Measurements from ENCODE around the gene ADAMTS14.
"Not testable (repeated sequence)": the region's sequence is repeated elsewhere in the genome, so short reads cannot be mapped to it uniquely, and the experiment has no call there.

The ADAMTS14 gene

GRCh38 chr10:70672165-70673042 is at the start of gene ADAMTS14:
TSS of gene ADAMTS14 (plus strand) at chr10:70672506. CDS start at chr10:70672803, 297 bp downstream.
- no peak for FAIRE-seq

GRCh38 chr10:70622541-70622940 is 49.8 kb upstream of the ADAMTS14 start:
- no peak for FAIRE-seq

- FAIRE-seq = no peak
Observed at GRCh38 chr10:70622981-70623844, 49.1 kb upstream of the ADAMTS14 start.

GRCh38 chr10:70626056-70626455 is 46.2 kb upstream of the ADAMTS14 start:
- FAIRE-seq = no peak

- FAIRE-seq = no peak
Observed at GRCh38 chr10:70629338-70629737, 43.0 kb upstream of the ADAMTS14 start.

- FAIRE-seq = not testable (repeated sequence)
Observed at GRCh38 chr10:70631735-70632134, 40.6 kb upstream of the ADAMTS14 start.

- FAIRE-seq = no peak
Observed at GRCh38 chr10:70634011-70634410, 38.3 kb upstream of the ADAMTS14 start.

GRCh38 chr10:70634515-70634914 is 37.8 kb upstream of the ADAMTS14 start:
- not testable (repeated sequence) for FAIRE-seq

- not testable (repeated sequence) for FAIRE-seq
Observed at GRCh38 chr10:70639640-70640383, 32.5 kb upstream of the ADAMTS14 start.

GRCh38 chr10:70643272-70643671 is 29.0 kb upstream of the ADAMTS14 start:
- not testable (repeated sequence) for FAIRE-seq

GRCh38 chr10:70644959-70645358 is 27.3 kb upstream of the ADAMTS14 start:
- not testable (repeated sequence) for FAIRE-seq

GRCh38 chr10:70647086-70647485 is 25.2 kb upstream of the ADAMTS14 start:
- no peak for FAIRE-seq

GRCh38 chr10:70648427-70648826 is 23.9 kb upstream of the ADAMTS14 start:
- no peak for FAIRE-seq

- FAIRE-seq = no peak
Observed at GRCh38 chr10:70649526-70649925, 22.8 kb upstream of the ADAMTS14 start.

GRCh38 chr10:70650104-70650503 is 22.2 kb upstream of the ADAMTS14 start:
- FAIRE-seq = no peak

GRCh38 chr10:70650718-70651117 is 21.6 kb upstream of the ADAMTS14 start:
- FAIRE-seq = no peak

GRCh38 chr10:70651661-70652060 is 20.6 kb upstream of the ADAMTS14 start:
- FAIRE-seq = no peak

- no peak for FAIRE-seq
Observed at GRCh38 chr10:70652761-70653657, 19.3 kb upstream of the ADAMTS14 start.

GRCh38 chr10:70655316-70655715 is 17.0 kb upstream of the ADAMTS14 start:
- FAIRE-seq = no peak

- FAIRE-seq = no peak
Observed at GRCh38 chr10:70656489-70656888, 15.8 kb upstream of the ADAMTS14 start.

GRCh38 chr10:70657041-70657440 is 15.3 kb upstream of the ADAMTS14 start:
- FAIRE-seq = no peak

Data from A204.1 (cell line).